ENCODE data around the gene LRRC14B.

DNA sequence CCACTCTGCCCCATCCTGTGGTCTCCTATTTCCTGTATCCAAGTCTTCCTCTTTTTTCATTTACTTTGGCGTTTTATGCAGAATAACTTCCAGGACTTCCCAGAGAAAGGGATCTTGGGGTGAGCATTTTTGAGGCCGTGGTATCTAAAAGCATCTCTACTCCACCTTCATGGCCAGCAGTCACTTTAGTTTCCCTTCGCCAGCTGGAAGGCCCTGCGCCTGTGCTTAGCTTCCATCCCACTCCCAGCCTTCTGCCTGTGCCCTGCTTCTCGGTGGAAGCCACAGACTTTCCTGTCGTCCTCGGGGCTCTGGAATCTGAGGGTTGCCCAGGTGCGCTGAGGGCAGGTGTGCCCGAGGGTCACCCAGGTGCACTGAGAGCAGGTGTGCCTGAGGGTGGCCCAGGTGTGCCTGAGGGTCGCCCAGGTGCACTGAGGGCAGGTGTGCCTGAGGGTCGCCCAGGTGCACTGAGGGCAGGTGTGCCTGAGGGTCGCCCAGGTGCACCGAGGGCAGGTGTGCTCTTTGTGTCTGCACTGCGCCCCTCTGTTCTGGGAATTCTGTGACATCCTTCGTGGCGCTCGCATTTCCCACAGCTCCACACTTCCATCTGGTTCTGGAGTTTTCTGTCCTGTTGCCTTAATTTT lies 32.4 kb upstream of the LRRC14B start:
- TF ChIP-seq, protein P1, sequence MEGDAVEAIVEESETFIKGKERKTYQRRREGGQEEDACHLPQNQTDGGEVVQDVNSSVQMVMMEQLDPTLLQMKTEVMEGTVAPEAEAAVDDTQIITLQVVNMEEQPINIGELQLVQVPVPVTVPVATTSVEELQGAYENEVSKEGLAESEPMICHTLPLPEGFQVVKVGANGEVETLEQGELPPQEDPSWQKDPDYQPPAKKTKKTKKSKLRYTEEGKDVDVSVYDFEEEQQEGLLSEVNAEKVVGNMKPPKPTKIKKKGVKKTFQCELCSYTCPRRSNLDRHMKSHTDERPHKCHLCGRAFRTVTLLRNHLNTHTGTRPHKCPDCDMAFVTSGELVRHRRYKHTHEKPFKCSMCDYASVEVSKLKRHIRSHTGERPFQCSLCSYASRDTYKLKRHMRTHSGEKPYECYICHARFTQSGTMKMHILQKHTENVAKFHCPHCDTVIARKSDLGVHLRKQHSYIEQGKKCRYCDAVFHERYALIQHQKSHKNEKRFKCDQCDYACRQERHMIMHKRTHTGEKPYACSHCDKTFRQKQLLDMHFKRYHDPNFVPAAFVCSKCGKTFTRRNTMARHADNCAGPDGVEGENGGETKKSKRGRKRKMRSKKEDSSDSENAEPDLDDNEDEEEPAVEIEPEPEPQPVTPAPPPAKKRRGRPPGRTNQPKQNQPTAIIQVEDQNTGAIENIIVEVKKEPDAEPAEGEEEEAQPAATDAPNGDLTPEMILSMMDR (IDR thresholded peaks at IDR 0.05): no peak
- TF ChIP-seq POLR2A (IDR thresholded peaks at IDR 0.05): no peak

Data from thyroid gland (tissue), 4 donors.